SK-N-SH (cell line): ENCODE results near the gene IL16.

Experiments used
- CHD2 ChIP-seq: fragments of 150-350 bp; IDR thresholded peaks from 2 replicates; pipeline ENCODE4 v1.6.1; 2018; ENCODE audit warnings: low read length; ENCODE audit not compliant: partially characterized antibody
- CTCF ChIP-seq: fragments of 200-600 bp; sonication (generic); IDR thresholded peaks from 2 replicates; pipeline ENCODE4 v1.6.1; 2017; ENCODE audit warnings: antibody characterized with exemption, mild to moderate bottlenecking, moderate library complexity
- EP300 ChIP-seq, 2 experiments: IDR thresholded peaks; 2 replicates each; pipeline versions ENCODE4 v1.4.0 to v1.6.1; 2012; ENCODE audit warnings: borderline replicate concordance in 1 of 2, low read depth in 1 of 2, low read length in 1 of 2
- GABPA ChIP-seq: IDR thresholded peaks from 2 replicates; pipeline ENCODE4 v1.4.0; 2012; ENCODE audit warnings: low read depth, mild to moderate bottlenecking
- JUND ChIP-seq: IDR thresholded peaks from 2 replicates; pipeline ENCODE4 v1.4.0; 2012
- POLR2AphosphoS5 ChIP-seq: IDR thresholded peaks from 2 replicates; pipeline ENCODE4 v1.6.1; 2012; ENCODE audit warnings: low read depth, low read length
- RAD21 ChIP-seq: IDR thresholded peaks from 2 replicates; pipeline ENCODE4 v1.6.1; 2012; ENCODE audit warnings: mild to moderate bottlenecking, low read length
- REST ChIP-seq: IDR thresholded peaks from 2 replicates; pipeline ENCODE4 v1.6.1; 2012; ENCODE audit warnings: mild to moderate bottlenecking, low read depth, low read length, moderate library complexity
- RXRA ChIP-seq: IDR thresholded peaks from 2 replicates; pipeline ENCODE4 v1.4.0; 2012; ENCODE audit warnings: low read depth, mild to moderate bottlenecking, borderline replicate concordance
- TAF1 ChIP-seq: IDR thresholded peaks from 2 replicates; pipeline ENCODE4 v1.6.1; 2012; ENCODE audit warnings: low read depth, mild to moderate bottlenecking, low read length, moderate library complexity, borderline replicate concordance
- TCF12 ChIP-seq: IDR thresholded peaks from 2 replicates; pipeline ENCODE4 v1.4.0; 2012
- YY1 ChIP-seq: IDR thresholded peaks from 2 replicates; pipeline ENCODE4 v1.4.0; 2012; ENCODE audit warnings: low read depth, mild to moderate bottlenecking
- TF ChIP-seq, protein P1 (sequence below): fragments of 150-350 bp; IDR thresholded peaks from 2 replicates; pipeline ENCODE4 v1.6.1; 2017; ENCODE audit warnings: antibody characterized with exemption, low read length, low read depth, borderline replicate concordance
- TF ChIP-seq, protein P2 (sequence below): IDR thresholded peaks from 2 replicates; pipeline ENCODE4 v1.4.0; 2012; ENCODE audit warnings: low read depth

DNA sequence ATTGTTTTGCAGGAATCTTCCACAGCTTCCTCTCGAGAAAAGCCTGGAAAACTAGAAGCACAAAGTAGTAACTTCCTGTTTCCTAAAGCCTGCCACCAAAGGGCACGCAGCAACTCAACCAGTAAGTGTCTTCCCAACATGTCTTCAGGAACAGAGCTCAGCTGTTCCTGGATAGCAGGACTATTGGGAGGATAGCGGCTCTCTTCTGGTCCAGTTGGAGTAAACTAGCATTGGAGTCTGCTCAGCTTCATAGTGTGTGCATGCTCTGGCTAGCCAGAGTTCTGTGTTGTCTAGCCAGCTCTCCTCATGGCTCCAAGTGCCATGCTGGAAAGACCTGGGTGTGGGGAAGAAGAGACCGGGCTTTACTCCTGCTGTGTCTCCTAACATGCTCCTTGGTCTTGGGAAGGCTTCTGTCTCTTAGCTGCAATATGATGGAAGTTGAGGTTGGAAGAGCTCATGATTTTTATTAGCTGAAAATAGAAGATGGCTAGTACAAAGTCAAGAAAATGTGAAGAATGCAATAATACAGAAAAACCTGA is 63.1 kb downstream of the IL16 start:
- TF ChIP-seq RXRA, result no peak
- no peak for TF ChIP-seq CTCF
- TF ChIP-seq JUND, result no peak
- TF ChIP-seq EP300 (IDR thresholded peaks at IDR 0.05; ENCODE audit: borderline replicate concordance in 1 of 2, low read depth in 1 of 2, low read length in 1 of 2), result no peak
- TF ChIP-seq CHD2, result no peak
- TF ChIP-seq RAD21, result no peak
- TF ChIP-seq POLR2AphosphoS5, result no peak
- no peak for TF ChIP-seq YY1
- TF ChIP-seq, protein P1, sequence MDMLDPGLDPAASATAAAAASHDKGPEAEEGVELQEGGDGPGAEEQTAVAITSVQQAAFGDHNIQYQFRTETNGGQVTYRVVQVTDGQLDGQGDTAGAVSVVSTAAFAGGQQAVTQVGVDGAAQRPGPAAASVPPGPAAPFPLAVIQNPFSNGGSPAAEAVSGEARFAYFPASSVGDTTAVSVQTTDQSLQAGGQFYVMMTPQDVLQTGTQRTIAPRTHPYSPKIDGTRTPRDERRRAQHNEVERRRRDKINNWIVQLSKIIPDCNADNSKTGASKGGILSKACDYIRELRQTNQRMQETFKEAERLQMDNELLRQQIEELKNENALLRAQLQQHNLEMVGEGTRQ, result no peak
- TF ChIP-seq TCF12, result no peak
- TF ChIP-seq TAF1, result no peak
- TF ChIP-seq GABPA, result no peak
- TF ChIP-seq REST, result no peak
- TF ChIP-seq, protein P2, sequence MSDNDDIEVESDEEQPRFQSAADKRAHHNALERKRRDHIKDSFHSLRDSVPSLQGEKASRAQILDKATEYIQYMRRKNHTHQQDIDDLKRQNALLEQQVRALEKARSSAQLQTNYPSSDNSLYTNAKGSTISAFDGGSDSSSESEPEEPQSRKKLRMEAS, result no peak
